Measurements from ENCODE around the gene DPF3.
"Not testable (repeated sequence)": the region's sequence is repeated elsewhere in the genome, so short reads cannot be mapped to it uniquely, and the experiment has no call there.

Gene DPF3

GRCh38 chr14:72763892-72764291 lies 130.0 kb downstream of the DPF3 start:
- H3K4me3 ChIP-seq, result no peak overlapping the region
- no peaks in the 10 kb centered on the region; the same call in 1 of the 2 replicates for H3K9me3 ChIP-seq
- peak; percentile 22 to 39 for DNase-seq (ENCODE audit: low spot score in 2 of 2)
- no peaks in the 10 kb centered on the region for H3K36me3 ChIP-seq (replicated peaks)
- in situ Hi-C loops (cut with MboI; ENCODE audit: low sequenced_read_pairs), result no loop called here
- no peaks in the 10 kb centered on the region for H3K27me3 ChIP-seq (ENCODE audit: low read depth)
- no peaks in the 10 kb centered on the region for H3K4me1 ChIP-seq

- H3K9me3 ChIP-seq, result no peaks in the 10 kb centered on the region; the same call in 1 of the 2 replicates
Observed at GRCh38 chr14:72759670-72760069, 134.2 kb downstream of the DPF3 start.

GRCh38 chr14:72758993-72759392 lies 134.9 kb downstream of the DPF3 start:
- Histone ChIP-seq H3K9me3 (no peaks in the 10 kb centered on the region; the same call in 1 of the 2 replicates), H3K27me3 (ENCODE audit: low read depth) (no peaks in the 10 kb centered on the region), H3K36me3 (replicated peaks) (no peaks in the 10 kb centered on the region), H3K4me1 (no peaks in the 10 kb centered on the region), H3K4me3 (no peak overlapping the region)
- DNase-seq (ENCODE audit: low spot score in 2 of 2), result no peak
- in situ Hi-C loops (cut with MboI; ENCODE audit: low sequenced_read_pairs), result no loop called here

More at GRCh38 chr14:72759670-72760069, 134.2 kb downstream of the DPF3 start:
- in situ Hi-C loops (cut with MboI; ENCODE audit: low sequenced_read_pairs), result no loop called here
- DNase-seq (ENCODE audit: low spot score in 2 of 2), result no peak
- Histone ChIP-seq H3K36me3 (replicated peaks) (no peaks in the 10 kb centered on the region), H3K4me1 (no peaks in the 10 kb centered on the region), H3K27me3 (ENCODE audit: low read depth) (no peaks in the 10 kb centered on the region), H3K4me3 (no peak overlapping the region)

GRCh38 chr14:72758420-72758819 lies 135.5 kb downstream of the DPF3 start:
- no peaks in the 10 kb centered on the region for H3K36me3 ChIP-seq (replicated peaks)
- in situ Hi-C loops (cut with MboI; ENCODE audit: low sequenced_read_pairs), result no loop called here
- no peak for DNase-seq (ENCODE audit: low spot score in 2 of 2)
- no peak overlapping the region for H3K4me3 ChIP-seq
- H3K4me1 ChIP-seq, result no peaks in the 10 kb centered on the region
- H3K9me3 ChIP-seq, result no peaks in the 10 kb centered on the region; the same call in 1 of the 2 replicates
- no peaks in the 10 kb centered on the region for H3K27me3 ChIP-seq (ENCODE audit: low read depth)

- no peak overlapping the region for H3K4me3 ChIP-seq
- in situ Hi-C loops (cut with MboI; ENCODE audit: low sequenced_read_pairs), result no loop called here
Observed at GRCh38 chr14:72756967-72757366, 136.9 kb downstream of the DPF3 start.

GRCh38 chr14:72755766-72756165 lies 138.1 kb downstream of the DPF3 start:
- Histone ChIP-seq H3K9me3 (no peaks in the 10 kb centered on the region; the same call in 1 of the 2 replicates), H3K36me3 (replicated peaks) (no peaks in the 10 kb centered on the region), H3K27me3 (ENCODE audit: low read depth) (no peaks in the 10 kb centered on the region), H3K4me1 (no peaks in the 10 kb centered on the region), H3K4me3 (no peak overlapping the region)
- DNase-seq (ENCODE audit: low spot score in 2 of 2), result no peak
- in situ Hi-C loops (cut with MboI; ENCODE audit: low sequenced_read_pairs), result no loop called here

More at GRCh38 chr14:72756967-72757366, 136.9 kb downstream of the DPF3 start:
- H3K9me3 ChIP-seq, result no peaks in the 10 kb centered on the region; the same call in 1 of the 2 replicates
- no peak for DNase-seq (ENCODE audit: low spot score in 2 of 2)
- no peaks in the 10 kb centered on the region for H3K27me3 ChIP-seq (ENCODE audit: low read depth)
- no peaks in the 10 kb centered on the region for H3K36me3 ChIP-seq (replicated peaks)
- H3K4me1 ChIP-seq, result no peaks in the 10 kb centered on the region

GRCh38 chr14:72754949-72755348 lies 139.0 kb downstream of the DPF3 start:
- no peaks in the 10 kb centered on the region for H3K27me3 ChIP-seq (ENCODE audit: low read depth)
- no peaks in the 10 kb centered on the region; the same call in 1 of the 2 replicates for H3K9me3 ChIP-seq
- in situ Hi-C loops (cut with MboI; ENCODE audit: low sequenced_read_pairs), result no loop called here
- no peaks in the 10 kb centered on the region for H3K4me1 ChIP-seq
- no peak overlapping the region for H3K4me3 ChIP-seq
- DNase-seq (ENCODE audit: low spot score in 2 of 2), result no peak
- no peaks in the 10 kb centered on the region for H3K36me3 ChIP-seq (replicated peaks)

- Histone ChIP-seq H3K4me1 (no peaks in the 10 kb centered on the region), H3K9me3 (no peaks in the 10 kb centered on the region), H3K4me3 (no peak overlapping the region), H3K36me3 (replicated peaks) (no peaks in the 10 kb centered on the region), H3K27me3 (ENCODE audit: low read depth) (no peaks in the 10 kb centered on the region)
- no peak for DNase-seq (ENCODE audit: low spot score in 2 of 2)
- in situ Hi-C loops (cut with MboI; ENCODE audit: low sequenced_read_pairs), result no loop called here
Observed at GRCh38 chr14:72753879-72754400, 140.0 kb downstream of the DPF3 start.

- no peaks in the 10 kb centered on the region for H3K36me3 ChIP-seq (replicated peaks)
- in situ Hi-C loops (cut with MboI; ENCODE audit: low sequenced_read_pairs), result no loop called here
- H3K27me3 ChIP-seq (ENCODE audit: low read depth), result no peaks in the 10 kb centered on the region
- H3K4me1 ChIP-seq, result no peaks in the 10 kb centered on the region
- no peak overlapping the region for H3K4me3 ChIP-seq
- DNase-seq (ENCODE audit: low spot score in 2 of 2), result no peak
- no peaks in the 10 kb centered on the region; the same call in 1 of the 2 replicates for H3K9me3 ChIP-seq
Observed at GRCh38 chr14:72753044-72753710, 140.7 kb downstream of the DPF3 start.

GRCh38 chr14:72752034-72752412 lies 141.9 kb downstream of the DPF3 start:
- no peaks in the 10 kb centered on the region for H3K36me3 ChIP-seq (replicated peaks)
- H3K4me3 ChIP-seq, result no peak overlapping the region
- no peak for DNase-seq (ENCODE audit: low spot score in 2 of 2)
- H3K27me3 ChIP-seq (ENCODE audit: low read depth), result no peaks in the 10 kb centered on the region
- no peaks in the 10 kb centered on the region; the same call in 1 of the 2 replicates for H3K9me3 ChIP-seq
- no peaks in the 10 kb centered on the region for H3K4me1 ChIP-seq
- in situ Hi-C loops (cut with MboI; ENCODE audit: low sequenced_read_pairs), result no loop called here

- H3K27me3 ChIP-seq (ENCODE audit: low read depth), result no peaks in the 10 kb centered on the region
- in situ Hi-C loops (cut with MboI; ENCODE audit: low sequenced_read_pairs), result no loop called here
- DNase-seq (ENCODE audit: low spot score in 2 of 2), result no peak
- H3K36me3 ChIP-seq (replicated peaks), result no peaks in the 10 kb centered on the region
- no peaks in the 10 kb centered on the region; the same call in 1 of the 2 replicates for H3K9me3 ChIP-seq
- H3K4me1 ChIP-seq, result no peaks in the 10 kb centered on the region
- H3K4me3 ChIP-seq, result no peak overlapping the region
Observed at GRCh38 chr14:72751276-72752033, 142.4 kb downstream of the DPF3 start.

- H3K36me3 ChIP-seq (replicated peaks), result not testable (repeated sequence)
Observed at GRCh38 chr14:72748921-72749320, 145.0 kb downstream of the DPF3 start.

GRCh38 chr14:72747652-72748051 lies 146.2 kb downstream of the DPF3 start:
- DNase-seq (ENCODE audit: low spot score in 2 of 2), result no peak
- in situ Hi-C loops (cut with MboI; ENCODE audit: low sequenced_read_pairs), result no loop called here
- no peaks in the 10 kb centered on the region for H3K27me3 ChIP-seq (ENCODE audit: low read depth)
- H3K4me3 ChIP-seq, result no peak overlapping the region
- no peaks in the 10 kb centered on the region for H3K4me1 ChIP-seq
- no peaks in the 10 kb centered on the region for H3K36me3 ChIP-seq (replicated peaks)
- H3K9me3 ChIP-seq, result no peaks in the 10 kb centered on the region; the same call in 1 of the 2 replicates

More at GRCh38 chr14:72748921-72749320, 145.0 kb downstream of the DPF3 start:
- H3K4me1 ChIP-seq; H3K27me3 ChIP-seq (ENCODE audit: low read depth); H3K4me3 ChIP-seq; in situ Hi-C loops (cut with MboI; ENCODE audit: low sequenced_read_pairs); DNase-seq (ENCODE audit: low spot score in 2 of 2); H3K9me3 ChIP-seq: not testable (repeated sequence)

All from HAP-1 (cell line).